Psoas muscle (tissue), 8 donors: Measurements from ENCODE around the gene GSTA5. TPM values are rescaled to one million over a fixed set of nuclear protein-coding genes. Genes with fewer than 3 reads are reported as not detected.
"Not testable (repeated sequence)": the region's sequence is repeated elsewhere in the genome, so short reads cannot be mapped to it uniquely, and the experiment has no call there.

ENCODE experiments used
- ATAC-seq, 4 donors: fragments of 200-7000 bp; cut with Tn5 transposase; one replicate each; pipeline ENCODE4 v1.9.1; 2020; ENCODE audit warnings: moderate library complexity in 3 of 4, mild to moderate bottlenecking in 2 of 4
- DNase-seq, 2 donors: peaks; one replicate each; pipeline ENCODE4 v3.0.0-alpha.2; 2020
- H3K27ac ChIP-seq: fragments of 200-600 bp; one replicate; pipeline ENCODE4 v1.8.0; 2022
- H3K27me3 ChIP-seq, 3 donors: fragments of 200-600 bp in 1 of 3; one replicate each; pipeline versions ENCODE4 v1.6.1 to v1.8.0; 2013 to 2022; ENCODE audit warnings: low read length in 2 of 3, mild to moderate bottlenecking in 2 of 3, moderate library complexity in 1 of 3; ENCODE audit not compliant: insufficient read depth in 3 of 3
- H3K36me3 ChIP-seq, 2 donors: fragments of 200-600 bp in 1 of 2; one replicate each; pipeline versions ENCODE4 v1.6.1 to v1.8.0; 2013 to 2022; ENCODE audit warnings: low read depth in 1 of 2, mild to moderate bottlenecking in 1 of 2, moderate library complexity in 1 of 2; ENCODE audit not compliant: insufficient read depth in 1 of 2
- H3K4me1 ChIP-seq: fragments of 200-600 bp; one replicate; pipeline ENCODE4 v1.8.0; 2022
- H3K4me3 ChIP-seq: fragments of 200-600 bp; one replicate; pipeline ENCODE4 v1.8.0; 2022; ENCODE audit warnings: mild to moderate bottlenecking
- H3K9me3 ChIP-seq: fragments of 200-600 bp; one replicate; pipeline ENCODE4 v1.8.0; 2022
- CTCF ChIP-seq: fragments of 200-600 bp; IDR thresholded peaks from one replicate; pipeline ENCODE4 v1.8.0; 2022; ENCODE audit warnings: antibody characterized with exemption
- WGBS, 3 donors: extraction: QIAGEN DNeasy Blood & Tissue Kit; methylation state at CpG; one replicate each; pipeline versions ENCODE4 v1.1.6 to v1.1.7; 2013; 5-methylcytosine and 5-hydroxymethylcytosine counted together
- intact Hi-C, 2 donors: fragments of 100-400 bp; cut with DNase I; formaldehyde crosslinking; loops; one replicate each; pipeline versions ENCODE4 v1.11.0 to v1.14.2; 2022
- polyA plus RNA-seq, 3 donors: library from polyadenylated mRNA; stranded (reverse); fragments of 200-250 nt; gene quantifications; one replicate each; pipeline ENCODE4 v1.2.3, GENCODE V29; 2013
- total RNA-seq, 4 donors: library from RNA; stranded (reverse); fragmentation: NEBNext Ultra II Directional in 2 of 4; extraction: Animal tissue kit (Norgen Biotek cat#: 25700) in 2 of 4; gene quantifications; one replicate each; pipeline versions ENCODE4 v1.2.1 to v1.2.4, GENCODE V29; 2021 to 2023
- donor health status: healthy with polysubstance abuse.
- donor health status: DM: no; HTN: no; CAD: no; lungs with moderate emphysema.
- donor health status: Bipolar disorder and iron deficiency.
- donor health status: healthy.
- donor health status: DM: yes; HTN: yes; CAD: no.
- donor health status: DM: no; HTN: no; CAD: no.
- donor health status: DM: no; HTN: no; CAD: no.
- donor health status: DM: yes; HTN: yes; CAD: no.

GSTA5 gene
- total and polyA plus RNA-seq, 7 donors = not detected

GRCh38 chr6:52858416-52858815, 17.8 kb upstream of the GSTA5 start:
- no peak for ATAC-seq
- no peaks in the 10 kb centered on the region for H3K9me3 ChIP-seq
- 83 to 87% (median 86%) methylated on average over 4 of the region's 4 CpGs for WGBS, 3 donors
- DNase-seq = no peak
- peaks cover 0 to 2% (median 0%) of the 10 kb centered on the region in 3 donors for H3K27me3 ChIP-seq
- no peak overlapping the region for H3K27ac ChIP-seq
- intact Hi-C loops = no loop called here
- no peaks in the 10 kb centered on the region for H3K36me3 ChIP-seq
- H3K4me1 ChIP-seq = no peaks in the 10 kb centered on the region
- no peak overlapping the region for H3K4me3 ChIP-seq
- no peak for TF ChIP-seq CTCF

- H3K27me3 ChIP-seq, H3K4me3 ChIP-seq, H3K27ac ChIP-seq, H3K36me3 ChIP-seq, H3K9me3 ChIP-seq, H3K4me1 ChIP-seq, intact Hi-C loops, DNase-seq, ATAC-seq: not testable (repeated sequence)
- WGBS, 3 donors = 4 to 10% (median 7%) methylated on average over 3 of the region's 3 CpGs
These were observed 15.5 kb upstream of the GSTA5 start for GRCh38 chr6:52856137-52856536.

- intact Hi-C loops = no loop called here
- Histone ChIP-seq H3K4me1 (no peaks in the 10 kb centered on the region), H3K36me3 (no peaks in the 10 kb centered on the region), H3K27ac (no peak overlapping the region), H3K4me3 (no peak overlapping the region), H3K9me3 (no peaks in the 10 kb centered on the region), H3K27me3 (no peaks in the 10 kb centered on the region)
- ATAC-seq (no peak), DNase-seq (no peak)
- 73 to 95% (median 76%) methylated on average over 4 of the region's 4 CpGs for WGBS, 3 donors
- no peak for TF ChIP-seq CTCF
These were observed 8.5 kb upstream of the GSTA5 start for GRCh38 chr6:52849137-52849536.

GRCh38 chr6:52846002-52846401, 5.4 kb upstream of the GSTA5 start:
- Histone ChIP-seq H3K9me3 (no peaks in the 10 kb centered on the region), H3K4me3 (no peak overlapping the region), H3K36me3 (no peaks in the 10 kb centered on the region), H3K4me1 (no peaks in the 10 kb centered on the region), H3K27ac (no peak overlapping the region), H3K27me3 (no peaks in the 10 kb centered on the region)
- no peak for TF ChIP-seq CTCF
- ATAC-seq (no peak), DNase-seq (no peak)
- WGBS, 3 donors = 19 to 39% (median 34%) methylated on average over 1 of the region's 1 CpG
- intact Hi-C loops = no loop called here

GRCh38 chr6:52843605-52844004, 3.0 kb upstream of the GSTA5 start:
- intact Hi-C loops = no loop called here
- no peak overlapping the region for H3K27ac ChIP-seq
- no peaks in the 10 kb centered on the region for H3K36me3 ChIP-seq
- TF ChIP-seq CTCF = no peak
- H3K4me3 ChIP-seq = no peak overlapping the region
- ATAC-seq (no peak), DNase-seq (no peak)
- H3K9me3 ChIP-seq = no peaks in the 10 kb centered on the region
- H3K4me1 ChIP-seq = no peaks in the 10 kb centered on the region
- WGBS, 3 donors = 92 to 94% (median 93%) methylated on average over 4 of the region's 4 CpGs
- H3K27me3 ChIP-seq = no peaks in the 10 kb centered on the region
